WTC11 (cell line): Measurements from ENCODE around the gene IFITM2.

Experiments
- ATF2 ChIP-seq: sonication (generic); formaldehyde crosslinking; IDR thresholded peaks from 2 replicates; pipeline ENCODE4 v1.8.1; 2022; ENCODE audit warnings: low read depth, missing genetic modification reagents, borderline replicate concordance
- CREB1 ChIP-seq: sonication (generic); formaldehyde crosslinking; IDR thresholded peaks from 2 replicates; pipeline ENCODE4 v1.8.0; 2023; ENCODE audit warnings: mild to moderate bottlenecking, missing genetic modification reagents
- CTCF ChIP-seq: fragments of 200-600 bp; IDR thresholded peaks from 2 replicates; pipeline ENCODE4 v1.8.0; 2022; ENCODE audit warnings: antibody characterized with exemption
- FOXP1 ChIP-seq: sonication (generic); formaldehyde crosslinking; IDR thresholded peaks from 2 replicates; pipeline ENCODE4 v1.8.0; 2022; ENCODE audit warnings: missing genetic modification reagents, mild to moderate bottlenecking, moderate library complexity, borderline replicate concordance
- MAX ChIP-seq: sonication (generic); formaldehyde crosslinking; IDR thresholded peaks from 2 replicates; pipeline ENCODE4 v1.8.0; 2022; ENCODE audit warnings: mild to moderate bottlenecking, missing genetic modification reagents
- MLX ChIP-seq: sonication (generic); formaldehyde crosslinking; IDR thresholded peaks from 2 replicates; pipeline ENCODE4 v1.8.1; 2023; ENCODE audit warnings: mild to moderate bottlenecking, missing genetic modification reagents, moderate library complexity
- PREB ChIP-seq: sonication (generic); formaldehyde crosslinking; IDR thresholded peaks from 2 replicates; pipeline ENCODE4 v1.8.1; 2022; ENCODE audit warnings: mild to moderate bottlenecking, missing genetic modification reagents, moderate library complexity, borderline replicate concordance
- USF2 ChIP-seq: sonication (generic); formaldehyde crosslinking; IDR thresholded peaks from 2 replicates; pipeline ENCODE4 v1.8.1; 2023; ENCODE audit warnings: mild to moderate bottlenecking, missing genetic modification reagents, moderate library complexity
- ZBTB21 ChIP-seq: sonication (generic); formaldehyde crosslinking; IDR thresholded peaks from 2 replicates; pipeline ENCODE4 v1.8.1; 2023; ENCODE audit warnings: mild to moderate bottlenecking, missing genetic modification reagents, borderline replicate concordance
- ZNF232 ChIP-seq: sonication (generic); formaldehyde crosslinking; IDR thresholded peaks from 2 replicates; pipeline ENCODE4 v1.8.0; 2022; ENCODE audit warnings: mild to moderate bottlenecking, missing genetic modification reagents

- no peak for TF ChIP-seq ZBTB21 (CRISPR knock-in tag)
- TF ChIP-seq CTCF = no peak
- no peak for TF ChIP-seq FOXP1
- TF ChIP-seq USF2 = no peak
- TF ChIP-seq ATF2 (CRISPR knock-in tag) = no peak
- no peak for TF ChIP-seq MAX (CRISPR knock-in tag)
- no peak for TF ChIP-seq MLX (CRISPR knock-in tag)
- TF ChIP-seq ZNF232 (CRISPR knock-in tag) = no peak
- TF ChIP-seq PREB (CRISPR knock-in tag) = no peak
- TF ChIP-seq CREB1 (CRISPR knock-in tag) = no peak
These were observed 36.9 kb upstream of the IFITM2 start for GRCh38 chr11:270451-271318.
